ENCODE data around the gene NWD2.

The NWD2 gene

GRCh38 chr4:37338972-37339371 is 94.4 kb downstream of the NWD2 start:
- Histone ChIP-seq H3K9me3 (ENCODE audit: control insufficient read depth, insufficient read depth, low read depth, low read length) (no peaks in the 10 kb centered on the region), H3K4me1 (ENCODE audit: control insufficient read depth, insufficient read depth, low read length) (no peaks in the 10 kb centered on the region), H3K27ac (ENCODE audit: extremely low read depth, low read depth, low read length) (no peak overlapping the region), H3K4me3 (ENCODE audit: low read depth, low read length) (no peak overlapping the region), H3K36me3 (ENCODE audit: control insufficient read depth in 2 of 2, insufficient read depth in 1 of 2, low read length in 2 of 2) (no peaks in the 10 kb centered on the region)
- POLR2A ChIA-PET, result no interaction called here
- CTCF ChIA-PET, result no interaction called here
- TF ChIP-seq ZIC2 (tag by site-specific recombination; IDR thresholded peaks at IDR 0.05), result no peak
- no peak for TF ChIP-seq ZBTB49 (tag by site-specific recombination; IDR thresholded peaks at IDR 0.05; ENCODE audit: low read depth)

- ChIA-PET CTCF (no interaction called here), POLR2A (no interaction called here)
- H3K4me3 ChIP-seq (ENCODE audit: low read depth, low read length), result no peak overlapping the region
- TF ChIP-seq ZSCAN5A (tag by site-specific recombination; IDR thresholded peaks at IDR 0.05), result no peak
- TF ChIP-seq GLI4 (tag by site-specific recombination; IDR thresholded peaks at IDR 0.05), result no peak
- no peak for TF ChIP-seq ZNF544 (tag by site-specific recombination; IDR thresholded peaks at IDR 0.05)
- no peak for TF ChIP-seq ZNF510 (tag by site-specific recombination; IDR thresholded peaks at IDR 0.05; ENCODE audit: insufficient replicate concordance)
- no peak for TF ChIP-seq ZNF768 (tag by site-specific recombination; IDR thresholded peaks at IDR 0.05)
- no peaks in the 10 kb centered on the region for H3K36me3 ChIP-seq (ENCODE audit: control insufficient read depth in 2 of 2, insufficient read depth in 1 of 2, low read length in 2 of 2)
- H3K9me3 ChIP-seq (ENCODE audit: control insufficient read depth, insufficient read depth, low read depth, low read length), result no peaks in the 10 kb centered on the region
- no peak overlapping the region for H3K27ac ChIP-seq (ENCODE audit: extremely low read depth, low read depth, low read length)
- H3K4me1 ChIP-seq (ENCODE audit: control insufficient read depth, insufficient read depth, low read length), result no peaks in the 10 kb centered on the region
These were observed 114.2 kb downstream of the NWD2 start for GRCh38 chr4:37358748-37359147.

GRCh38 chr4:37359261-37359660 is 114.7 kb downstream of the NWD2 start:
- no peak overlapping the region for H3K27ac ChIP-seq (ENCODE audit: extremely low read depth, low read depth, low read length)
- TF ChIP-seq PATZ1 (tag by site-specific recombination; IDR thresholded peaks at IDR 0.05), result no peak
- no peak for TF ChIP-seq TSHZ1 (tag by site-specific recombination; IDR thresholded peaks at IDR 0.05; ENCODE audit: borderline replicate concordance)
- TF ChIP-seq ZNF830 (tag by site-specific recombination; IDR thresholded peaks at IDR 0.05; ENCODE audit: low read depth), result no peak
- TF ChIP-seq RBAK (tag by site-specific recombination; IDR thresholded peaks at IDR 0.05), result no peak
- no peak for TF ChIP-seq TRIM28 (IDR thresholded peaks at IDR 0.05; ENCODE audit: borderline replicate concordance, low read length)
- no peak for TF ChIP-seq ZNF521 (tag by site-specific recombination; IDR thresholded peaks at IDR 0.05)
- no peak for TF ChIP-seq ZNF660 (tag by site-specific recombination; IDR thresholded peaks at IDR 0.05)
- no peak for TF ChIP-seq ZNF785 (tag by site-specific recombination; IDR thresholded peaks at IDR 0.05)
- no peak for TF ChIP-seq KLF1 (tag by site-specific recombination; IDR thresholded peaks at IDR 0.05)
- no peak for TF ChIP-seq ZNF214 (tag by site-specific recombination; IDR thresholded peaks at IDR 0.05; ENCODE audit: borderline replicate concordance)
- no peaks in the 10 kb centered on the region for H3K36me3 ChIP-seq (ENCODE audit: control insufficient read depth in 2 of 2, insufficient read depth in 1 of 2, low read length in 2 of 2)
- no peaks in the 10 kb centered on the region for H3K9me3 ChIP-seq (ENCODE audit: control insufficient read depth, insufficient read depth, low read depth, low read length)
- POLR2A ChIA-PET, result no interaction called here
- CTCF ChIA-PET, result interaction anchor here (0.5 kb wide), 1 partner anchor 113 kb away, joined by 3 read pairs; no protein-coding TSS in a partner anchor
- H3K4me3 ChIP-seq (ENCODE audit: low read depth, low read length), result no peak overlapping the region
- H3K4me1 ChIP-seq (ENCODE audit: control insufficient read depth, insufficient read depth, low read length), result no peaks in the 10 kb centered on the region
